Esophagus muscularis mucosa (tissue), 4 donors: ENCODE results near the gene POP7.
"Not testable (repeated sequence)": the region's sequence is repeated elsewhere in the genome, so short reads cannot be mapped to it uniquely, and the experiment has no call there.

Source experiments
- CTCF ChIP-seq, 3 experiments: fragments of 200-600 bp in 2 of 3; fragments of 450-650 bp in 1 of 3; sonication (generic) in 2 of 3; IDR thresholded peaks; one replicate each; pipeline ENCODE4 v1.5.1; 2017 to 2019; ENCODE audit warnings: antibody characterized with exemption in 3 of 3, mild to moderate bottlenecking in 2 of 3, moderate library complexity in 1 of 3
- EP300 ChIP-seq: sonication (generic); formaldehyde crosslinking; IDR thresholded peaks from one replicate; pipeline ENCODE4 v1.6.1; 2017; ENCODE audit warnings: antibody characterized with exemption
- POLR2A ChIP-seq: fragments of 450-650 bp; IDR thresholded peaks from one replicate; pipeline ENCODE4 v1.6.1; 2017; ENCODE audit warnings: antibody characterized with exemption, moderate library complexity, mild to moderate bottlenecking, low read depth
- POLR2AphosphoS5 ChIP-seq, 2 donors: sonication (generic); formaldehyde crosslinking; IDR thresholded peaks; one replicate each; pipeline ENCODE4 v1.6.1; 2017; ENCODE audit warnings: antibody characterized with exemption in 2 of 2

GRCh38 chr7:100724364-100724763, 18.4 kb downstream of the POP7 start:
- TF ChIP-seq POLR2A; CTCF (IDR thresholded peaks at IDR 0.05); POLR2AphosphoS5 (IDR thresholded peaks at IDR 0.05); EP300: not testable (repeated sequence)
